Stomach (tissue), 9 donors: ENCODE measurements around the gene HTR2B. TPM values are rescaled to one million over a fixed set of nuclear protein-coding genes. Genes with fewer than 3 reads are reported as not detected.

ENCODE experiments used
- DNase-seq, 2 donors: peaks; one replicate each; pipeline versions ENCODE4 v3.0.0 to v3.0.0-alpha.2; 2013 to 2019
- H3K27ac ChIP-seq, 5 donors: fragments of 200-600 bp in 4 of 5; sonication (generic) in 4 of 5; one replicate each; pipeline ENCODE4 v1.5.1; 2013 to 2019; ENCODE audit warnings: mild to moderate bottlenecking in 1 of 5, moderate library complexity in 1 of 5
- H3K27me3 ChIP-seq, 3 donors: fragments of 200-600 bp; sonication (generic); one replicate each; pipeline ENCODE4 v1.5.1; 2017 to 2019; ENCODE audit warnings: mixed run types in 1 of 3
- H3K36me3 ChIP-seq, 4 donors: fragments of 200-600 bp; sonication (generic); 1 replicate in 3 of 4; 2 replicates in 1 of 4; pipeline ENCODE4 v1.5.1; 2016 to 2019
- H3K4me1 ChIP-seq, 4 donors: fragments of 200-600 bp; sonication (generic); one replicate each; pipeline ENCODE4 v1.5.1; 2016 to 2019
- H3K4me3 ChIP-seq, 4 donors: fragments of 200-600 bp; sonication (generic) in 3 of 4; one replicate each; pipeline ENCODE4 v1.5.1; 2016 to 2019; ENCODE audit warnings: mild to moderate bottlenecking in 1 of 4
- H3K9me3 ChIP-seq, 4 donors: fragments of 200-600 bp; sonication (generic); one replicate each; pipeline ENCODE4 v1.5.1; 2016 to 2019
- CTCF ChIP-seq, 7 experiments: fragments of 450-650 bp in 4 of 7; fragments of 200-600 bp in 3 of 7; sonication (generic) in 3 of 7; IDR thresholded peaks; one replicate each; pipeline ENCODE4 v1.5.1; 2016 to 2019; ENCODE audit warnings: antibody characterized with exemption in 7 of 7, control low read depth in 2 of 7, mild to moderate bottlenecking in 1 of 7
- EP300 ChIP-seq: sonication (generic); formaldehyde crosslinking; IDR thresholded peaks from one replicate; pipeline ENCODE4 v1.6.1; 2017; ENCODE audit warnings: antibody characterized with exemption
- POLR2A ChIP-seq, 4 donors: fragments of 450-650 bp; IDR thresholded peaks; one replicate each; pipeline ENCODE4 v1.6.1; 2016; ENCODE audit warnings: antibody characterized with exemption in 4 of 4, control low read depth in 2 of 4, mild to moderate bottlenecking in 1 of 4, moderate library complexity in 1 of 4
- POLR2AphosphoS5 ChIP-seq, 3 donors: sonication (generic); formaldehyde crosslinking; IDR thresholded peaks; one replicate each; pipeline ENCODE4 v1.6.1; 2016; ENCODE audit warnings: antibody characterized with exemption in 3 of 3
- whole genome bisulfite sequencing, 5 donors: extraction: QIAGEN DNeasy Blood & Tissue Kit in 3 of 5; methylation state at CpG; one replicate each; pipeline versions ENCODE4 v1.1.5 to v1.1.7; 2013 to 2018; 5-methylcytosine and 5-hydroxymethylcytosine counted together
- intact Hi-C: fragments of 100-400 bp; cut with DNase I; formaldehyde crosslinking; loops from one replicate; pipeline ENCODE4 v1.15.1; 2023; ENCODE audit warnings: low total_unique reads
- polyA plus RNA-seq, 3 donors: library from polyadenylated mRNA; stranded (reverse); fragments of 200-250 nt; gene quantifications; one replicate each; pipeline ENCODE4 v1.2.3, GENCODE V29; 2013
- total RNA-seq, 5 donors: library from RNA; depleted of rRNA; stranded (reverse); fragments of >200 nt; gene quantifications; one replicate each; pipeline versions ENCODE4 v1.1.0 to v1.2.3, GENCODE V29; 2014 to 2016
- donor health status: healthy with polysubstance abuse.
- donor health status: Bipolar disorder and iron deficiency.
- donor health status: healthy.

Gene HTR2B
- total and polyA plus RNA-seq, 8 donors: 0.35 to 32.1 (median 1.3) TPM; not detected in 3

GRCh38 chr2:231099918-231100317 lies 24.9 kb downstream of the HTR2B start:
- H3K27ac ChIP-seq: no peak overlapping the region
- intact Hi-C loops: loop anchor here (10.0 kb wide), 1 partner anchor 95 kb away; the partner anchor contains the start of gene ARMC9
- peaks cover 11 to 28% (median 23%) of the 10 kb centered on the region in 4 donors for H3K9me3 ChIP-seq
- WGBS, 5 donors: 97 to 99% (median 98%) methylated on average over 8 of the region's 8 CpGs
- H3K36me3 ChIP-seq: peaks cover 27 to 71% (median 49%) of the 10 kb centered on the region in 4 donors
- TF ChIP-seq CTCF (IDR thresholded peaks at IDR 0.05) (no peak), POLR2A (IDR thresholded peaks at IDR 0.05) (no peak), EP300 (no peak), POLR2AphosphoS5 (IDR thresholded peaks at IDR 0.05) (no peak)
- peak in 1 of 2 donors; percentile 20 for DNase-seq
- H3K4me3 ChIP-seq: no peak overlapping the region
- peaks cover 0 to 44% (median 12%) of the 10 kb centered on the region in 4 donors for H3K4me1 ChIP-seq
- H3K27me3 ChIP-seq: no peaks in the 10 kb centered on the region

GRCh38 chr2:231094736-231095346 lies 30.0 kb downstream of the HTR2B start:
- Histone ChIP-seq H3K36me3 (peaks cover 17 to 89% (median 68%) of the 10 kb centered on the region in 4 donors), H3K27ac (no peak overlapping the region), H3K4me1 (peaks cover 0 to 18% (median 3%) of the 10 kb centered on the region in 4 donors), H3K4me3 (no peak overlapping the region), H3K9me3 (peaks cover 5 to 17% (median 14%) of the 10 kb centered on the region in 4 donors), H3K27me3 (no peaks in the 10 kb centered on the region)
- 27 to 58% (median 49%) methylated on average over 4 of the region's 4 CpGs for WGBS, 5 donors
- no peak for TF ChIP-seq EP300
- no peak for TF ChIP-seq POLR2AphosphoS5 (IDR thresholded peaks at IDR 0.05)
- no peak for TF ChIP-seq POLR2A (IDR thresholded peaks at IDR 0.05)
- TF ChIP-seq CTCF (IDR thresholded peaks at IDR 0.05): no peak
- peak in 1 of 2 donors; percentile 67 for DNase-seq
- intact Hi-C loops: no loop called here

DNA sequence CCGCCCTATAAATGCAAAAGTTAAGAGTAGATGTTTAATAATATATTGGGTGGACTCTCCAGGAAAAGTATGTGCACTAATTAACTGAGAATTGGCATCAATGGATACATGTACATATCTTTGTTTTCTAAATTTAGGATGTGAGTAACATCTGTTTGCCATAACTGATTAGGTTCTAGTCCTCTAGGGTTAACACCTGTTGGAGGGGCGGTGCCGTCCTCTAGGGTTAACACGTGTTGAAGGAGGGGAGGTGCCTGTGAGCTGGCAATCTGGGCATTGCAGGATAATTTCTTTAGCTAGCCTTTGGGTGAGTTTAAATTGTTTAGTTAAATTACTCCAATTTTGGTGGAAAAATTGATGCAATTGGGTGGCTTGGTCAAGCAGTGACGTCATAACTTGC lies 30.9 kb downstream of the HTR2B start:
- H3K4me1 ChIP-seq: peaks cover 0 to 18% (median 3%) of the 10 kb centered on the region in 4 donors
- H3K9me3 ChIP-seq: peaks cover 0 to 8% (median 5%) of the 10 kb centered on the region in 4 donors
- no peak overlapping the region for H3K27ac ChIP-seq
- no peaks in the 10 kb centered on the region for H3K27me3 ChIP-seq
- DNase-seq: no peak
- intact Hi-C loops: no loop called here
- no peak overlapping the region for H3K4me3 ChIP-seq
- TF ChIP-seq CTCF (IDR thresholded peaks at IDR 0.05): no peak
- no peak for TF ChIP-seq EP300
- no peak for TF ChIP-seq POLR2A (IDR thresholded peaks at IDR 0.05)
- no peak for TF ChIP-seq POLR2AphosphoS5 (IDR thresholded peaks at IDR 0.05)
- H3K36me3 ChIP-seq: peaks cover 13 to 89% (median 69%) of the 10 kb centered on the region in 4 donors
- WGBS, 5 donors: 46 to 85% (median 62%) methylated on average over 5 of the region's 5 CpGs

GRCh38 chr2:231088754-231089153 lies 36.1 kb downstream of the HTR2B start:
- Histone ChIP-seq H3K4me1 (peaks cover 0 to 7% (median 0%) of the 10 kb centered on the region in 4 donors), H3K36me3 (peaks cover 40 to 96% (median 91%) of the 10 kb centered on the region in 4 donors), H3K27me3 (no peaks in the 10 kb centered on the region), H3K4me3 (no peak overlapping the region), H3K9me3 (no peaks in the 10 kb centered on the region), H3K27ac (no peak overlapping the region)
- intact Hi-C loops: no loop called here
- TF ChIP-seq POLR2AphosphoS5 (IDR thresholded peaks at IDR 0.05) (no peak), EP300 (no peak), CTCF (IDR thresholded peaks at IDR 0.05) (no peak), POLR2A (IDR thresholded peaks at IDR 0.05) (no peak)
- 35 to 64% (median 38%) methylated on average over 4 of the region's 4 CpGs for WGBS, 5 donors
- DNase-seq: no peak
